ENCODE data around the gene KIF5C.

Gene KIF5C

DNA sequence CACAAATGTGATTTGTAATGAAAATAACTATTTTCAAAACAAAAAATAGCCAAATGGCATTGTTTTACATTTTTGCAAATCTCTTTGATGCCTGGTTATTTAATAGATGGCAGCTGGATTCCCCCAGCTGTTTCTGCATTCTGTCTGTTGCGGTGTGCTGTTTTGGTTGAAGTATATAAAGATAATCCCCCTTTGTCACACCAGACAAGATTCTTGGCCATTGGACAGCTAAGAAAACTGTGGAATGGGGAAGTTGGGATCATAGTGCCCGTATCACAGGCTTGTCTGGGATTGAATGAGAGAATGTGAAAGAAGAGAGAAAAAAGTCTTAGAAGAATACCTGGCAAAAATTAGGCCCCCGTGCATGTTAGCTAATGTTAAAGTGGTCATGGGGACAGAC lies 144.0 kb downstream of the KIF5C start:
- ChIA-PET POLR2A (no interaction called here), CTCF (interaction anchor here (0.5 to 3.9 kb wide), 14 partner anchors 11 to 1591 kb away, joined by 3 to 38 read pairs (median 4); partner anchors contain the start of gene LYPD6B)
- Histone ChIP-seq H3K4me3 (ENCODE audit: low read depth, low read length) (no peak overlapping the region), H3K36me3 (ENCODE audit: control insufficient read depth in 2 of 2, insufficient read depth in 1 of 2, low read length in 2 of 2) (peaks cover 0 to 32% of the 10 kb centered on the region in 2 experiments; a peak in 1 of 3 replicates), H3K4me1 (ENCODE audit: control insufficient read depth, insufficient read depth, low read length) (0 out of 2 replicates have a peak, but pooled peaks cover 2% of the 10 kb centered on the region), H3K27ac (ENCODE audit: extremely low read depth, low read depth, low read length) (no peak overlapping the region), H3K9me3 (ENCODE audit: control insufficient read depth, insufficient read depth, low read depth, low read length) (no peaks in the 10 kb centered on the region)
- TF ChIP-seq ZNF518A (tag by site-specific recombination; conservative IDR thresholded peaks at IDR 0.05; ENCODE audit: low read depth) (no peak), REST (tag by site-specific recombination; IDR thresholded peaks at IDR 0.05) (no peak), ZNF221 (tag by site-specific recombination; IDR thresholded peaks at IDR 0.05; ENCODE audit: borderline replicate concordance) (no peak), ZNF426 (tag by site-specific recombination; IDR thresholded peaks at IDR 0.05) (no peak), ZNF670 (tag by site-specific recombination; IDR thresholded peaks at IDR 0.05; ENCODE audit: low read depth) (no peak), ZNF843 (tag by site-specific recombination; IDR thresholded peaks at IDR 0.05) (no peak)
- TF ChIP-seq, protein P1, sequence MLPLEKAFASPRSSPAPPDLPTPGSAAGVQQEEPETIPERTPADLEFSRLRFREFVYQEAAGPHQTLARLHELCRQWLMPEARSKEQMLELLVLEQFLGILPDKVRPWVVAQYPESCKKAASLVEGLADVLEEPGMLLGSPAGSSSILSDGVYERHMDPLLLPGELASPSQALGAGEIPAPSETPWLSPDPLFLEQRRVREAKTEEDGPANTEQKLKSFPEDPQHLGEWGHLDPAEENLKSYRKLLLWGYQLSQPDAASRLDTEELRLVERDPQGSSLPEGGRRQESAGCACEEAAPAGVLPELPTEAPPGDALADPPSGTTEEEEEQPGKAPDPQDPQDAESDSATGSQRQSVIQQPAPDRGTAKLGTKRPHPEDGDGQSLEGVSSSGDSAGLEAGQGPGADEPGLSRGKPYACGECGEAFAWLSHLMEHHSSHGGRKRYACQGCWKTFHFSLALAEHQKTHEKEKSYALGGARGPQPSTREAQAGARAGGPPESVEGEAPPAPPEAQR (tag by site-specific recombination; IDR thresholded peaks at IDR 0.05): no peak

GRCh38 chr2:149019768-149020167 lies 144.7 kb downstream of the KIF5C start:
- peaks cover 0 to 29% of the 10 kb centered on the region in 2 experiments; a peak in 1 of 3 replicates for H3K36me3 ChIP-seq (ENCODE audit: control insufficient read depth in 2 of 2, insufficient read depth in 1 of 2, low read length in 2 of 2)
- POLR2A ChIA-PET: no interaction called here
- H3K9me3 ChIP-seq (ENCODE audit: control insufficient read depth, insufficient read depth, low read depth, low read length): no peaks in the 10 kb centered on the region
- no peak overlapping the region for H3K4me3 ChIP-seq (ENCODE audit: low read depth, low read length)
- TF ChIP-seq, protein P2, sequence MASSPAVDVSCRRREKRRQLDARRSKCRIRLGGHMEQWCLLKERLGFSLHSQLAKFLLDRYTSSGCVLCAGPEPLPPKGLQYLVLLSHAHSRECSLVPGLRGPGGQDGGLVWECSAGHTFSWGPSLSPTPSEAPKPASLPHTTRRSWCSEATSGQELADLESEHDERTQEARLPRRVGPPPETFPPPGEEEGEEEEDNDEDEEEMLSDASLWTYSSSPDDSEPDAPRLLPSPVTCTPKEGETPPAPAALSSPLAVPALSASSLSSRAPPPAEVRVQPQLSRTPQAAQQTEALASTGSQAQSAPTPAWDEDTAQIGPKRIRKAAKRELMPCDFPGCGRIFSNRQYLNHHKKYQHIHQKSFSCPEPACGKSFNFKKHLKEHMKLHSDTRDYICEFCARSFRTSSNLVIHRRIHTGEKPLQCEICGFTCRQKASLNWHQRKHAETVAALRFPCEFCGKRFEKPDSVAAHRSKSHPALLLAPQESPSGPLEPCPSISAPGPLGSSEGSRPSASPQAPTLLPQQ (tag by site-specific recombination; IDR thresholded peaks at IDR 0.05): no peak
- TF ChIP-seq ZNF837 (tag by site-specific recombination; IDR thresholded peaks at IDR 0.05) (no peak), ELK4 (IDR thresholded peaks at IDR 0.05; ENCODE audit: borderline replicate concordance, low read depth, low read length) (no peak)
- 0 out of 2 replicates have a peak, but pooled peaks cover 2% of the 10 kb centered on the region for H3K4me1 ChIP-seq (ENCODE audit: control insufficient read depth, insufficient read depth, low read length)
- no peak overlapping the region for H3K27ac ChIP-seq (ENCODE audit: extremely low read depth, low read depth, low read length)
- CTCF ChIA-PET: interaction anchor here (0.6 to 3.9 kb wide), 8 partner anchors 11 to 1592 kb away, joined by 3 to 38 read pairs (median 15); partner anchors contain the start of gene LYPD6B
